ENCODE data around the gene LTB4R.

Gene LTB4R

DNA sequence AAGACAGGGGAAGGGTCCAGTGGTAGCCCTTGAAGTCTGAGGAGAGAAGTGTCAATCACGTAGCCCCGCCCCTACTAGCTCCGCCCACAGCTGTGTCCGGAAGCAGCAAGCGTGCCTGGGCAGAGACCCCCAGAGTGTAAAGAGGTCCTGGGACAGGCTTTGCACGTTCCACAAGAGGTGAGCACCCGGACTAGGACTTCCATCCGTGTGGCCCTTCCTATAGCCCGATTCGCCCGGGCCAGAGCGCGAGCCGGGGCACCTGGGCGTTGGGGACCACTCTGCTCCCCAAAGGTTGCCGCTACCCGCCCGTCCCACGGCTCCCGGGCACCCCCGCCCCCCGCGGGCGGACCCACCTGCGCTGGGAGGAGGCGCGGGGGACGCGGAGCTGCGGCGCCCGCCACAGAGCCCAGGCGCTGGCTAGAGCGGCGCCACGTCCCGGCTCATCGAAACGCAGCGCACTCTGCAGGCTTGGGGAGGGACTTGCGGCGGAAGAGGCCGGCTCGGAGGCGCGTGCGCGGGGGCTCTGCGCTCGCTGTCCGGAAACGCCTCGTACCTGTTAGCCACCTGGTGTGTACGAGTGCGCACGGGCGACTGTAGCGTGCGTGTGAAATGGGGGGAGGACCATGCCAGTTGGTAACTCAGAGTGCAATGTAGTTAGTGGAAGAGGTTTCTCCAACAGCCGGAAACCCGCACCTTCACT is 40.0 kb upstream of the LTB4R start, which contains the start of gene RABGGTA:
Gene RABGGTA, minus strand, starts transcription at position 464 of the 700 bp plus-strand sequence. CDS start 482 bp downstream, outside the sequence.
- TF ChIP-seq, protein P1, sequence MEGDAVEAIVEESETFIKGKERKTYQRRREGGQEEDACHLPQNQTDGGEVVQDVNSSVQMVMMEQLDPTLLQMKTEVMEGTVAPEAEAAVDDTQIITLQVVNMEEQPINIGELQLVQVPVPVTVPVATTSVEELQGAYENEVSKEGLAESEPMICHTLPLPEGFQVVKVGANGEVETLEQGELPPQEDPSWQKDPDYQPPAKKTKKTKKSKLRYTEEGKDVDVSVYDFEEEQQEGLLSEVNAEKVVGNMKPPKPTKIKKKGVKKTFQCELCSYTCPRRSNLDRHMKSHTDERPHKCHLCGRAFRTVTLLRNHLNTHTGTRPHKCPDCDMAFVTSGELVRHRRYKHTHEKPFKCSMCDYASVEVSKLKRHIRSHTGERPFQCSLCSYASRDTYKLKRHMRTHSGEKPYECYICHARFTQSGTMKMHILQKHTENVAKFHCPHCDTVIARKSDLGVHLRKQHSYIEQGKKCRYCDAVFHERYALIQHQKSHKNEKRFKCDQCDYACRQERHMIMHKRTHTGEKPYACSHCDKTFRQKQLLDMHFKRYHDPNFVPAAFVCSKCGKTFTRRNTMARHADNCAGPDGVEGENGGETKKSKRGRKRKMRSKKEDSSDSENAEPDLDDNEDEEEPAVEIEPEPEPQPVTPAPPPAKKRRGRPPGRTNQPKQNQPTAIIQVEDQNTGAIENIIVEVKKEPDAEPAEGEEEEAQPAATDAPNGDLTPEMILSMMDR (IDR thresholded peaks at IDR 0.05; ENCODE audit: extremely low read depth, insufficient read depth, missing control alignments), result peak; percentile 96
- in situ Hi-C loops (cut with MboI; ENCODE audit: low pct_unique_long_range_greater_than_20kb, low sequenced_read_pairs, unreplicated experiment), result no loop called here
- peak; percentile 97 for DNase-seq (ENCODE audit: low spot score)

DNA sequence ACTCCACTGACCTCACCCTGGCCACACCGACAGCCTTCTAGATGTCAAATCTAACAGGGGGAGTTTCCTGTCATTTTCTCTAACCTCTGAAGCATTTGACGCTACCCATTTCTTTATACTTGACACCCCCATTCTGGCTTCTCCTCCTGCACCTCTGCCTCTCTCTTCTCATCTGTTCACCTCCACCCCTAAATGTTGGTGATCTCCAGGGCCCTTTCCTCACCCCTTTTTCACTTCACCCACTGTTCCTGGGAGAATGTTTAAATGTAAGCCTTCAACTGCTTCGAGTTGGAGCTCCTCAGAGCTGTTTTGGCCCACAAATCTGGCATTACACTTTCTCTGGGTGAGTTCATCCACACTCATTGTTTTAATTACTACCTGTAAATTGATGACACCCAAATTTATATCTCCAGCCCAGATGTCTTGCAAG is 39.5 kb upstream of the LTB4R start:
- in situ Hi-C loops (cut with MboI; ENCODE audit: low pct_unique_long_range_greater_than_20kb, low sequenced_read_pairs, unreplicated experiment), result no loop called here
- TF ChIP-seq, protein P1 (IDR thresholded peaks at IDR 0.05; ENCODE audit: extremely low read depth, insufficient read depth, missing control alignments), result no peak
- no peak for DNase-seq (ENCODE audit: low spot score)

DNA sequence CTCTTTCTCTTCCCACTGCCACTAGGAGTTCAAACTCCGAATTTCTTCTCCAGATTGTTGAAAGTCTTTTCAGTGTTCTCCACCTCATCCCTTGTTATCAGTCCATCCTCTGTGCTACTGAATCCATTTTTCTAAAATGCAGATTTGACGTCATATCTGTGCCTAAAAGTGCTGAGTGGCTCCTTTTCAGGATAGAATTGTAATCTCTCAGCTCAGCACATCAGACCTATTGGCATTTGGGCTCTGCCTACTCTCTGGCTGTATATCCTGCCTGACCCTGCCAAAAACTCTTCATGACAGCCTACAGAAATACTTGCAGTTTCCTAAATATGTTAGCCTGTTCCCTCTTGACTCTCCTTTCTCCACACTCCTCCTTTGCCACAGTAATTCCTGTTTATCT is 38.8 kb upstream of the LTB4R start:
- TF ChIP-seq, protein P1 (IDR thresholded peaks at IDR 0.05; ENCODE audit: extremely low read depth, insufficient read depth, missing control alignments), result no peak
- in situ Hi-C loops (cut with MboI; ENCODE audit: low pct_unique_long_range_greater_than_20kb, low sequenced_read_pairs, unreplicated experiment), result no loop called here
- no peak for DNase-seq (ENCODE audit: low spot score)

DNA sequence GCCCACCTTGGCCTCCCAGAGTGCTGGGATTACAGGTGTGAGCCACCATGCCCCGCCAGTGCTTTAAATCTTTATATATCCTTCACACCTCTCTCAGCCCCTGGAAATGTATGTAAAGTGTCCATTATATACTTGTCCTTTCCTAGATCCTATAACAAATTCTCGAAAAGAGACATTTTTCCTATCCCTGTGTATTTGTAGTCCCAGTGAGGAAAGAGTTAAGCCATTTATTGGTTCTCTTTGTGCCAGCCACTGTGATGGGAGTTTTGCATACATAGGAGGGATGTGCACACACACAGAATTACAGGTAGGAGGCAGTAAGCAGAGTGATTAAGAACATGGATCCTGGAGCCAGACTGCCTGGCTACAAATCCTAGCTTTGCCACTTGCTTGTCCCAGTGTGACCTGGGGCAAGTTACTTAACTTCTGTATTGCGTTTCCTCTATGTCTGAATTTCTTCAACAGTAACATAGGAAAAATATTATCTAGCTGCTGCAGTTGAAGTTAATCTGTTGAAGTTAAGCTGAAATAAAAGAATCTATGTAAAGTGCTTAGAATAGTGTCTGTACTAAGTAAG is 37.8 kb upstream of the LTB4R start:
- TF ChIP-seq, protein P1 (IDR thresholded peaks at IDR 0.05; ENCODE audit: extremely low read depth, insufficient read depth, missing control alignments), result no peak
- in situ Hi-C loops (cut with MboI; ENCODE audit: low pct_unique_long_range_greater_than_20kb, low sequenced_read_pairs, unreplicated experiment), result no loop called here
- DNase-seq (ENCODE audit: low spot score), result no peak

DNA sequence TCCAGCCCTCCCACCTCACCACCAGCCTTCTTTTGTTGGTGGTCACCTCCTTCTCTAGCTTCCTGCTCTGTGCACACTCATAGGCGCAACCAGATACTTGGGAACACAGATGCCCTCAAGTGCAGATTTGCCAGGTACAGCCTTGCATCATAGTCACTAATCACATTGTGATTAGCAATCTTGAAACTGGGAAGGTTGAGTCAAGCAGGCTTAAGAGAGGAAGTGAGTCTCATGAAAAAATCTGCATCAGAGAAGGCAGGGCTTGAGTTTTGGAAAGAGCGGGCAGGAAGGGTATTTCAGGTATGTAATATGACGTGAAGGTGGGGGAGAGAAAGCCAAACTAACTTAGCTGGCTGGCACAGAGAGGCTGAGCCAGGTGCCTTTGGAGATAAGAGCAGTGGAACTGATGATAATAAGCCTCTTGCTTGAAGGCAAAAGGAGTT is 37.2 kb upstream of the LTB4R start:
- in situ Hi-C loops (cut with MboI; ENCODE audit: low pct_unique_long_range_greater_than_20kb, low sequenced_read_pairs, unreplicated experiment), result no loop called here
- TF ChIP-seq, protein P1 (IDR thresholded peaks at IDR 0.05; ENCODE audit: extremely low read depth, insufficient read depth, missing control alignments), result no peak
- peak; percentile 77 for DNase-seq (ENCODE audit: low spot score)

DNA sequence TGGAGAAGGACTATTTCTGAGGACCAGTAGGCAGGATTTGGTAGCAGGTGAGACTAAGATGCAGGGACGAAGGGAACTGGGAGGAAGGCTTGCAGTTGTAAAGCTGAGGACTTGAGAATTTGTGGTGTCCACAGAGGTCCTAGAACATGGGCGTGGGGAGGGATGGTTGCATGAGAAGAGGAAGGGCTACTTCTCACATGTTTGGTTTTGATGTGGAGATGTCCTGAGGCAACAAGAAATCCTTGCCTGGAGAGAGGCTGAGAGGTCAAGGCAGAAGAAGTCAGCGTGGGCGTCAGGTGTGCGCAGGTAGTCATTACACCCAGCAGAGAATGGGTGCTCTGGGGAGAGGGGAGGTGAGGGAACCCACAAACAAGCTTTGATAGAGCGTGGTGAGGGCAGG is 34.2 kb upstream of the LTB4R start:
- DNase-seq (ENCODE audit: low spot score), result no peak
- TF ChIP-seq, protein P1 (IDR thresholded peaks at IDR 0.05; ENCODE audit: extremely low read depth, insufficient read depth, missing control alignments), result no peak
- in situ Hi-C loops (cut with MboI; ENCODE audit: low pct_unique_long_range_greater_than_20kb, low sequenced_read_pairs, unreplicated experiment), result no loop called here
